ENCODE results near the gene ZNF425. TPM values are rescaled to one million over a fixed set of nuclear protein-coding genes. Genes with fewer than 3 reads are reported as not detected.
A peak's percentile ranks its signal among the peaks of the same experiment; 100 is the strongest.
"Not testable (repeated sequence)": the region's sequence is repeated elsewhere in the genome, so short reads cannot be mapped to it uniquely, and the experiment has no call there.

ZNF425 gene
- total RNA-seq, 1 donor from 2014 or later: 6.9 TPM

- no peak for DNase-seq (ENCODE audit: low spot score in 2 of 2)
These were observed 7.0 kb upstream of the ZNF425 start for GRCh38 chr7:149133028-149133710.

DNA sequence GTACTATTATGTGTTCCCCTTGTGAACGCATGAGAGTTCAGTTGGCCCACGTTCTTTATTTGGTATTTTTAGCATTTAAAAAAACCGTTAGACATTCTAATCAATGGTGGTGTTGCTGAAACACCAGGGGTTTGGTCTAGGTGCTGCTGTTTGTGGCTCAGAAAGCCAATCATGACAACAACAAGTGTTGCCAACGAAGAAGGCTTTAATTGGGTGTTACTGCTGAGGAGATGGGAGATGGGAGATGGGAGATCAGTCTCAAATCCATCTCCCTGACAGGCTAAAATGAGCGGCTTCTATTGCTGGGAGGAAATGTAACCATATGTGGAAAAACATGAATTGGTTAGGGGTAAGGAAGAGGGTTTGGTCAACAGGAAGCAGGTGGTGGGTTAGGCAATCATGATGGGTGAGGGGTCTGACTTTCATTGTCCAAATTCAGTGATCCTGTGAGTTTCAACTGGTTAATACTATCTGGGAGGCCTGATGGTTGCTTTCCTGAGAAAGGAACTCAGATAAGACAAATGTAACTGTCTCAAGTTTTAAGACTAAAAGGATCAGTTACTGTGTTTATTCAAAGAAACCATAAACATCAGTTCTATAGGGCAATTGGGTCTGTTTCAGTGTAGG, 4.6 kb upstream of the ZNF425 start:
- no peak for FAIRE-seq
- no peak for DNase-seq (ENCODE audit: low spot score in 2 of 2)

More at GRCh38 chr7:149133028-149133710, 7.0 kb upstream of the ZNF425 start:
- no peak for FAIRE-seq

DNA sequence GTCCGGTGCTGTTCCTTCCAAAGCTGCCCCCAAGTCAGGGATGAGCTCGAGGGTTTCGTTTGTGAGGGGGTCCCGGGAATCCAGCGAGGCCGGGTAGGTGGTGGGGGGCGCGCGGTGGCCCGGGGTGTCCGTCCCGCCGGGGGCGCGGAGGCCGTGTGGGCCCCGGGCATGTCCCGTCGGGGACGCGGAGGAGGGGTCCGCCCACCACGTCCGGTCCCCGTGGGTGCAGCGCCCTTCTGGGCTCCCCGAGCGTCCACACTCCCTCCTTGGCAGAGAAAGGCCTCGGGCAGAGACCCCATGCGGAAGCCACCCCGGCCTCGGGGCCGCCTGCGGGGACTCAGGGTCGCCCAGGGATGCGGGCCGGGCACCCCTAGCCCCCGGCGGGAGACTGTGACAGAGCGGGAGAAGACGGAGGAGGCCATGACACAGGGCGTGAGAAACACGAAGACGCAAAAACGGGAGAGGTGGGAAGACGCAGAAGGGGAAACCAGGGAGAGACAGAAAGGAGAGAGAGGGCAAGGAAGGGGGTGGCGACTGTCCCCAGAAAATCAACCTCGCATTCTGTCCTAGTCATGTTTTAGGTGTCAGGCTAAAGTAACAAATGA, 640 bp upstream of the ZNF425 start:
- FAIRE-seq: no peak
- peak; percentile 68 to 70 for DNase-seq (ENCODE audit: low spot score in 2 of 2)

- FAIRE-seq (no peak), DNase-seq (ENCODE audit: low spot score in 2 of 2) (no peak)
These were observed 798 bp downstream of the ZNF425 start for GRCh38 chr7:149125189-149125862.

DNA sequence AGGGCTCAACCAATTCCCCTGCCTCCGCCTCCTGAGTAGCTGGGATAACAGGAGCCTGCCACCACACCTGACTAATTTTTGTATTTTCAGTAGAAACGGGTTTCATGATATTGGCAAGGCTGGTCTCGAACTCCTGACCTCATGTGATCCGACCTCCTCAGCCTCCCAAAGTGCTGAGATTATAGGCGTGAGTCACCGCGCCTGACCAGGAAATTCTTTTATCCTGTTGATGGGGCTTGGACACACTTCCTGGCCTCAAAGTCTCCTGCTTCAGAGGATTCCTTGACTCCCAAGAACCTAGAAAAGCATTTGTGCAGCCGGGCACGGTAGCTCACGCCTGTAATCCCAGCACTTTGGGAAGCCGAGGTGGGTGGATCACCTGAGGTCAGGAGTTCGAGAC, 16.2 kb downstream of the ZNF425 start:
- no peak for DNase-seq (ENCODE audit: low spot score in 2 of 2)
- FAIRE-seq: no peak

- DNase-seq (ENCODE audit: low spot score in 2 of 2) (no peak), FAIRE-seq (no peak)
These were observed 21.4 kb downstream of the ZNF425 start for GRCh38 chr7:149104749-149105148.

GRCh38 chr7:149104214-149104613, 21.9 kb downstream of the ZNF425 start:
- FAIRE-seq: no peak
- DNase-seq (ENCODE audit: low spot score in 2 of 2): no peak

GRCh38 chr7:149103424-149103823, 22.7 kb downstream of the ZNF425 start:
- no peak for FAIRE-seq
- DNase-seq (ENCODE audit: low spot score in 2 of 2): no peak

DNA sequence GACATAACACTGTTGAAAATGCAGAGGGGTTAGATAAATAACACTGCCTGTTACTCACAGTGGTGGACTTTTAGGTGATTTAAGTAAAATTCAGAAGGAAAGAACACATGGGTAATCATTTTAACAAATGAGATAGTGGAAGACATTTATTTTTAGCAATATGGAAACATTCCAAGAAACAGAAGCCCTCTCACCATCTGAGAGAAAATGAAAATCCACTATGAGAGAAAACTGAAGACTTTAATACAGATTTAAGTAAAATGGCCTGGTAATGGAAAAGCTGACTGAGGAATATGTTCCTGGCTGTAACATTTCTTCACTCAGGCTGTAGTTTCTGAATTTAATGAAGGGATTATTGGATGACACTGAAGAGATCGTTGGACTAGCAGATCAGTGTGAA, 23.5 kb downstream of the ZNF425 start:
- FAIRE-seq: no peak
- DNase-seq (ENCODE audit: low spot score in 2 of 2): no peak

GRCh38 chr7:149100821-149101220, 25.3 kb downstream of the ZNF425 start:
- no peak for DNase-seq (ENCODE audit: low spot score in 2 of 2)
- no peak for FAIRE-seq

DNA sequence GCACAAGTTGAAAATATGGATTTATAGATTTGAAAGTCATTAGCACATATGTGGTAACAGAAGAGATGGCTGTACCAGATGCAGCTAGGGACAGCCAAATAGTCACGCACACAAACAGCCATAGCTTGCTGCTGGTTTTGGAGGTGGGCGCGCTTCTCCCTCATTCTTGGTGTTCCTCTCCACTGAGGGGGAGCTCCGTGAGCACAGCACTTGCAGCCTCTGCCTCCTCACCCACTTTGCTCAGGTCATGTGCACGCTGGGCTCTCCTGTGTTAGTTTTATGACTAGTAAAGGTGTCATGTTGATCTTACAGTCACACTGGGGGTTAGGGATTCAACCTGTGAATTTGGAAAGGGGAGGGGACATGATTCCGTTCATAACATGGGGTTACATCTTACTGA, 27.1 kb downstream of the ZNF425 start:
- FAIRE-seq (no peak), DNase-seq (ENCODE audit: low spot score in 2 of 2) (no peak)

GRCh38 chr7:149097088-149097487, 29.0 kb downstream of the ZNF425 start:
- DNase-seq (ENCODE audit: low spot score in 2 of 2) (no peak), FAIRE-seq (no peak)

- FAIRE-seq (no peak), DNase-seq (ENCODE audit: low spot score in 2 of 2) (no peak)
These were observed 32.9 kb downstream of the ZNF425 start for GRCh38 chr7:149093228-149093627.

GRCh38 chr7:149092244-149092643, 33.9 kb downstream of the ZNF425 start:
- FAIRE-seq; DNase-seq (ENCODE audit: low spot score in 2 of 2): not testable (repeated sequence)

- FAIRE-seq: no peak
- peak; percentile 90 to 92 for DNase-seq (ENCODE audit: low spot score in 2 of 2)
These were observed 35.5 kb downstream of the ZNF425 start, which contains the start of gene ZNF786 for GRCh38 chr7:149090397-149091195. TSS of gene ZNF786 (minus strand) at chr7:149090718. CDS start at chr7:149090640, 78 bp downstream.

DNA sequence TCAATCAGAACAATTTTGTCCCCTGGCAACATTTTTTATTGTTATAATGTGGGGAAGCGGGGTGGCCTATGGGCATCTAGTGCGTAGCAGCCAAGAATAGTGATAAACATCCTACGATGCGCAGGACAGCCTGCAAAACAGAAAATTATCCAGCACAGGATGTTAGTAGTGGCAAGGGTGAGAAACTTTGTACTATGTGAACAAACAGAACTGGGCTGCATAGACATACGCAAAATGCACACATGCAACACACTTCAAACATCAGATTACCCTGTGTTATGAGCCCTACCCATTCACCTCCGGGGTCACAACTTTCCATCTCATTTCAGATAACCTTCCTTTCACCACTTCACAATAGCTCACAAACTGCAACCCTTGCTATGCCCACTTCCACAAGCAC, 38.7 kb downstream of the ZNF425 start:
- FAIRE-seq (no peak), DNase-seq (ENCODE audit: low spot score in 2 of 2) (no peak)

DNA sequence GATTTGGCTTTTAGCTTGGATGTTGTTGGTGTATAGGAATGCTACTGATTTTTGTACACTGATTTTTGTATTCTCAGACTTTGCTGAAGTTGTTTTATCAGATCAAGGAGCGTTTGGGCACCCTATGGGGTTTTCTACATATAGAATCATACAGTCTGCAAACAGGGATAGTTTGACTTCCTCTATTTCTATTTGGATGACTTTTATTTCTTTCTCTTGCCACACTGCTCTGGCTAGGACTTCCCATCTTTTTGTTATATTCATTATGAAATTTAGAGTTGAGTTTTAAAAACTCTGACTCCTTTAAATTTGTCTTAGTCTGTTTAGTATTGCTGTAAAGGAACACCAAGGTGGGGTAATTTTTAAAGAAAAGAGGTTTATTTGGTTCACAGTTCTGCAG, 40.3 kb downstream of the ZNF425 start:
- no peak for FAIRE-seq
- no peak for DNase-seq (ENCODE audit: low spot score in 2 of 2)

GRCh38 chr7:149084407-149084806, 41.7 kb downstream of the ZNF425 start:
- FAIRE-seq: no peak
- DNase-seq (ENCODE audit: low spot score in 2 of 2): no peak

DNA sequence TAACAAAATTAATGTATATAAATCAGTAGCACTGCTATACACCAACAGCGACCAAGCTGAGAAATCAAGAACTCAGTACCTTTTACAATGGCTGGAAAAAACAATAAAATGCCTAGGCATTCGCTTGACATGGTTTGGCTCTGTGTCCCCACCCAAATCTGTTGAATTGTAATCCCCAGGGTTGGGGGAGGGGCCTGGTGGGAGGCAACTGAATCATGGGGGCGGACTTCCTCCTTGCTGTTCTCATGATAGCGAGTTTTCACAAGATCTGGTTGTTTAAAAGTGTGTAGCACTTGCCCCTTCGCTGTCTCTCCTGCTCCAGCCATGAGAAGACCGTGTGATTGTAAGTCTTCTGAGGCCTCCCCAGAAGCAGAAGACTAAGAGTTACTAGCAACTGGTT, 44.2 kb downstream of the ZNF425 start:
- FAIRE-seq (no peak), DNase-seq (ENCODE audit: low spot score in 2 of 2) (no peak)

GRCh38 chr7:149077594-149077993, 48.5 kb downstream of the ZNF425 start:
- DNase-seq (ENCODE audit: low spot score in 2 of 2): no peak
- FAIRE-seq: no peak
